ENCODE data around the gene TRUB2. TPM values are rescaled to one million over a fixed set of nuclear protein-coding genes. Genes with fewer than 3 reads are reported as not detected.

Gene TRUB2
- total RNA-seq, 1 donor from 2014 or later = 11.3 TPM

GRCh38 chr9:128335914-128336313, 13.7 kb upstream of the TRUB2 start:
- Histone ChIP-seq H3K9me3 (no peaks in the 10 kb centered on the region), H3K27ac (no peak overlapping the region), H3K36me3 (peaks cover 0 to 6% of the 10 kb centered on the region in 2 donors), H3K4me1 (peaks cover 3% of the 10 kb centered on the region), H3K27me3 (no peaks in the 10 kb centered on the region), H3K4me3 (no peak overlapping the region)
- intact Hi-C loops (cut with DNase I) = no loop called here
- TF ChIP-seq CTCF (IDR thresholded peaks at IDR 0.05) (no peak), POLR2AphosphoS5 (IDR thresholded peaks at IDR 0.05; ENCODE audit: insufficient read depth in 1 of 2, low read depth in 1 of 2) (no peak), POLR2A (IDR thresholded peaks at IDR 0.05) (no peak)
- no peak for DNase-seq (ENCODE audit: extremely low spot score in 2 of 2)

DNA sequence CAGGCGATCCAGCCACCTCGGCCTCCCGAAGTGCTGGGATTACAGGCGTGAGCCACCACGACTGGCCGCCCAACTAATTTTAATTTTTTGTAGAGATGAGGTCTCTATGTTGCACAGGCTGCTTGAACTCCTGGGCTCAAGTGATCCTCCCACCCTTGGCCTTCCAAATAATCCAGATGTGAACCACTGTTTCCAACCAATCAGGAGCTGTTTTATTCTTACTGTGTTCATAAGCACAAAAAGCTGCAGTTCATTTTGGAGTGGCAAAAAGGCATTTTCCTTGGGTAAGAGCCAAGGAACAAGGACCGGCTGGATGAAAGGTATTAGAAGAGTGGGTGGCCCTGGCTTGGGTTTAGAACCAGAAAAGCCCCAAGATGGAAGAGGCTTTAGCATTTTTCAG, 12.9 kb upstream of the TRUB2 start:
- H3K4me1 ChIP-seq = no peaks in the 10 kb centered on the region
- H3K36me3 ChIP-seq = peaks cover 0 to 6% of the 10 kb centered on the region in 2 donors
- H3K9me3 ChIP-seq = no peaks in the 10 kb centered on the region
- H3K27ac ChIP-seq = no peak overlapping the region
- TF ChIP-seq POLR2A (IDR thresholded peaks at IDR 0.05) (no peak), CTCF (IDR thresholded peaks at IDR 0.05) (no peak), POLR2AphosphoS5 (IDR thresholded peaks at IDR 0.05; ENCODE audit: insufficient read depth in 1 of 2, low read depth in 1 of 2) (no peak)
- intact Hi-C loops (cut with DNase I) = no loop called here
- H3K4me3 ChIP-seq = no peak overlapping the region
- DNase-seq (ENCODE audit: extremely low spot score in 2 of 2) = no peak
- H3K27me3 ChIP-seq = no peaks in the 10 kb centered on the region

DNA sequence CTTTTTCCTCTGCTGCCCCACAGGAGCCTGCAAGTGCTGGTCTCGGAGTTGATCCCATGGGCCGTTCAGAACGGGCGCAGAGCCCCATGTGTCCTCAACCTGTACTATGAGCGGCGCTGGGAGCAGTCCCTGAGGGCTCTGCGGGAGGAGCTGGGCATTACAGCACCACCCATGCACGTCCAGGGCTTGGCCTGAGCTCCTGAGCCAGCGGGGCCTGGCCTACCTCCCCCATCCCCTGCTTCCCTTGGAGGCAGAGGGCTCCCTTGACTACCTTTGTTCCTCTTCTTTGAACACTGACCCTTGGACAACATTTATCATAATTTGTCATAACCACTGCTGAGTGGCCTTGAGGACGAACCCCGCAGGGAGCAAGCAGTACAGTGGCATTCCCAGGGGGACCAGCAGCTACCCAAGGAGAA, 11.2 kb upstream of the TRUB2 start:
- Histone ChIP-seq H3K36me3 (peaks cover 0 to 6% of the 10 kb centered on the region in 2 donors), H3K27me3 (no peaks in the 10 kb centered on the region), H3K4me1 (no peaks in the 10 kb centered on the region), H3K9me3 (no peaks in the 10 kb centered on the region), H3K4me3 (no peak overlapping the region), H3K27ac (no peak overlapping the region)
- DNase-seq (ENCODE audit: extremely low spot score in 2 of 2) = no peak
- TF ChIP-seq CTCF (IDR thresholded peaks at IDR 0.05) (no peak), POLR2AphosphoS5 (IDR thresholded peaks at IDR 0.05; ENCODE audit: insufficient read depth in 1 of 2, low read depth in 1 of 2) (no peak), POLR2A (IDR thresholded peaks at IDR 0.05) (no peak)
- intact Hi-C loops (cut with DNase I) = no loop called here

DNA sequence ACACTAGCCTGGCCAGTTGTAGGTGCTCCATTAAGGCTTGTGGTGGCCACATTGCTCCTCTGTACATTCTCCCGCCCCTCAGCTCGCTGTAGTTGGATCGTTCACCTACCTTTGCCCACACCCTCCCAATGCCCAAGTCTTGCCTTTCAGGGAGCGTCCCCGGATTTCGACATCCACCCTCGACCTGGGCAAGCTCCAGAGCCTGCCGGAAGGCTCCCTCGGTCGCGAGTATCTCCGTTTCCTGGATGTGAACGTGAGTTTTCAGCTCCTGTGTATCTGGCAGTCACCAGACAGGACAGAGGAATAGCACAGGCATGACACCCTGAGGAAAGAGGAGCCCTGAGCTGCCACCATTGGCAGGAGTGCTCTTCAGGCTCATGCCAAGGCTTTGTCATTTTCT, 3.4 kb upstream of the TRUB2 start:
- TF ChIP-seq POLR2AphosphoS5 (IDR thresholded peaks at IDR 0.05; ENCODE audit: insufficient read depth in 1 of 2, low read depth in 1 of 2) (no peak), POLR2A (IDR thresholded peaks at IDR 0.05) (no peak), CTCF (IDR thresholded peaks at IDR 0.05) (no peak)
- Histone ChIP-seq H3K27me3 (no peaks in the 10 kb centered on the region), H3K4me1 (peaks cover 39% of the 10 kb centered on the region), H3K9me3 (no peaks in the 10 kb centered on the region), H3K36me3 (peaks cover 0 to 21% of the 10 kb centered on the region in 2 donors), H3K4me3 (no peak overlapping the region), H3K27ac (no peak overlapping the region)
- intact Hi-C loops (cut with DNase I) = no loop called here
- DNase-seq (ENCODE audit: extremely low spot score in 2 of 2) = no peak

- H3K27ac ChIP-seq = no peak overlapping the region
- DNase-seq (ENCODE audit: extremely low spot score in 2 of 2) = no peak
- H3K4me3 ChIP-seq = no peak overlapping the region
- peaks cover 0 to 21% of the 10 kb centered on the region in 2 donors for H3K36me3 ChIP-seq
- H3K27me3 ChIP-seq = no peaks in the 10 kb centered on the region
- no peaks in the 10 kb centered on the region for H3K9me3 ChIP-seq
- TF ChIP-seq POLR2AphosphoS5 (IDR thresholded peaks at IDR 0.05; ENCODE audit: insufficient read depth in 1 of 2, low read depth in 1 of 2) = no peak
- TF ChIP-seq CTCF (IDR thresholded peaks at IDR 0.05) = no peak
- TF ChIP-seq POLR2A (IDR thresholded peaks at IDR 0.05) = no peak
- H3K4me1 ChIP-seq = peaks cover 40% of the 10 kb centered on the region
- intact Hi-C loops (cut with DNase I) = no loop called here
Measured at GRCh38 chr9:128324401-128324800, 2.2 kb upstream of the TRUB2 start.

Data from vagina (tissue), 2 donors.